Activated CD4-positive, alpha-beta T cell treated with anti-CD3 and anti-CD28 coated beads for 4 hours (primary cell): Measurements from ENCODE around the gene CNPY3.
"Not testable (repeated sequence)": the region's sequence is repeated elsewhere in the genome, so short reads cannot be mapped to it uniquely, and the experiment has no call there.

Source experiments
- DNase-seq, 2 donors: peaks; one replicate each; pipeline ENCODE4 v3.0.0-alpha.2; 2020

CNPY3 gene

GRCh38 chr6:42928986-42929820 lies at the start of gene CNPY3:
Gene CNPY3, plus strand, starts transcription at chr6:42929480. Its CDS starts 91 bp downstream, at chr6:42929571.
- DNase-seq, result peak; percentile 83 to 88

DNA sequence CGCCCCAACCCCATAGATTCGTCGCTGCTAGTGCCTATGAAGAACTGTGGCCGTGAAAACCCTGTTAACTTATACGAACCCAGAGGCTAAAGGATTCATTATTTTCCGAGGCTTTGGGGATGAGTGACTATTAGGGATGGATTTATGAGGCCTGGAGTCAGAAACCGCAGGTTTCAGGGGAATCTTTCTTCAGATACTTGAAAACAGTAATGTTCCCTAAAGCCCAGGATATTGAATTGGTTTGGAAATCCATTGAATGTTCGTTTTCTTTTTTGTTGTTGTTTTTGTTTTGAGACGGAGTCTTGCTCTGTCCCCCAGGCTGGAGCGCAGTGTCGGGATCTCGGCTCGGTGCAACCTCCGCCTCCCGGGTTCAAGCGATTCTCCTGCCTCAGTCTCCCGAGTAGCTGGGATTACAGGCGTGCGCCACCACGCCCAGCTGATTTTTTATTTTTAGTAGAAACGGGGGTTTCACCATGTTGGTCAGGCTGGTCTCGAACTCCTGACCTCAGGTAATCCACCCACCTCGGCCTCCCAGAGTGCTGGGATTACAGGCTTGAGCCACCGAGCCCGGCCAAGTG lies 49.0 kb upstream of the CNPY3 start:
- not testable (repeated sequence) for DNase-seq

GRCh38 chr6:42880871-42881270 lies 48.4 kb upstream of the CNPY3 start:
- DNase-seq, result not testable (repeated sequence)

DNA sequence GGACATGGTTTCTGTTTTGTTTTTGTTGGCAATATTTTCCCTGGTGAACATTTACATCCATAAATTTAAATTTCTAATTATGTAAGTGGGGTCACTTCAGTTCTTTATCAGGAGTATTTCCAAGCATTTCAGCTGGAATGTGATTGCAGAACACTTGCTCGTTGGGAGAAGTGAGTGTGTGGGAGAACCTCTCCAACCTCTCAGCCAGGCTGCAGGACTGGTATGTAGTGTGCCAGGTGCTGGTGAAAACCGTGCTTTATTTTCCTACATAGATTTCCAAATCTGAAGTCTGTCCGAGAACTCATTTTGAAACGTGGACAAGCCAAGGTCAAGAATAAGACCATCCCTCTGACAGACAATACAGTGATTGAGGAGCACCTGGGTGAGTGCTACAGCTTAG lies 43.6 kb upstream of the CNPY3 start:
- no peak for DNase-seq

GRCh38 chr6:42888201-42888600 lies 41.1 kb upstream of the CNPY3 start:
- not testable (repeated sequence) for DNase-seq

GRCh38 chr6:42889815-42890214 lies 39.5 kb upstream of the CNPY3 start:
- DNase-seq, result no peak

GRCh38 chr6:42890311-42891198 lies 38.7 kb upstream of the CNPY3 start:
- peak; percentile 89 to 90 for DNase-seq

- DNase-seq, result no peak
These were observed 38.0 kb upstream of the CNPY3 start for GRCh38 chr6:42891199-42891722.

DNA sequence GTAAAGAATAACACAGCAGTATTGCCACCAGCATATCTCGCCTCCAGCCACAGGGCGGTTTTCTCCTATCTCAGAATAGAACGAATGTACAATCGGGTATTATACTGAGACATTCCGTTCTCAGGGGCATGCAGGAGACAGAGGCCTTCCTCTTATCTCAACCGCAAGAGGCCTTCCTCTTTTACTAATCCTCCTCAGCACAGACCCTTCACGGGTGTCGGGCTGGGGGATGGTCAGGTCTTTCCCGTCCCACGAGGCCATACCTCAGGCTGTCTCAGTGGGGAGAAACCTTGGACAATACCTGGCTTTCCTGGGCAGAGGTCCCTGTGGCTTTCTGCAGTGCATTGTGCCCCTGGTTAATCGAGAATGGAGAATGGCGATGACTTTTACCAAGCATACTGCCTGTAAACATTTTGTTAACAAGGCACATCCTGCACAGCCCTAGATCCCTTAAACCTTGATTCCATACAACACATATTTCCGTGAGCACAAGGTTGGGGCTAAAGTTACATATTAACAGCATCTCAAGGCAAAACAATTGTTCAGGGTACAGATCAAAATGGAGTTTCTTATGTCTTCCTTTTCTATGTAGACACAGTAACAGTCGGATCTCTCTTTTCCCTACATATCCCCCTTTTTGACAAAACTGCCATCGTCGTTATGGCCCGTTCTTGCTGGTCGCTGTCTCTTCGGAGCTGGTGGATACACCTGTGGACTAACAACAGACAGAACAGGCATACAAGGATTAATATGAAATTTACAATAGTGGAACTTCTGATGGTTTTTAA lies 35.0 kb upstream of the CNPY3 start:
- DNase-seq, result not testable (repeated sequence)

DNA sequence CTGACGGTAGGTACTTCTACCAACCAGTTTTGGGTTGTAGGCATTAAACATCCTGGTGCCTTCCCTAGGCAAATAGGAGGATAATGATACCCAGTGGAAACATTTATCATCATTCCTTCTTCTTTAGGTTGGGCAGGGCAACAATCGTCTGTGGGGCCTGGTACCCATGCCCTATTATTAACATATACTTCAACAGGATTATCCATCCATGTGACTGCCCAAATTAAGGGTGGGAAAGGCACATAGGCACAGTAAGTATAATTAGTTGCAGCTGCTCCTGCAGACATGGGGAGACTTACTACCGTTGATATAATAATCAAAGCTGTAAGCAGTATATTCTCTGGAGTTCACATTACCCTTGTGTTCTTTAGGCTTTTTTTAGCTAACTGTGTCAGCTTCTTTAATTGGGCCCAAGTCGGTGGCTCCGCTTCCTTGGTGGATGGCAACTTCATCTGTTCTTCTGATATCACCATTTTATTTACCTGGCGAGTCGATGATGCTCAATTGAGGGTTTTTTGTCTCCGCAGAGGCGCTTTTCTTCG lies 33.0 kb upstream of the CNPY3 start:
- DNase-seq, result no peak

- DNase-seq, result peak; percentile 61 to 81
These were observed 30.4 kb upstream of the CNPY3 start for GRCh38 chr6:42898891-42899361.

DNA sequence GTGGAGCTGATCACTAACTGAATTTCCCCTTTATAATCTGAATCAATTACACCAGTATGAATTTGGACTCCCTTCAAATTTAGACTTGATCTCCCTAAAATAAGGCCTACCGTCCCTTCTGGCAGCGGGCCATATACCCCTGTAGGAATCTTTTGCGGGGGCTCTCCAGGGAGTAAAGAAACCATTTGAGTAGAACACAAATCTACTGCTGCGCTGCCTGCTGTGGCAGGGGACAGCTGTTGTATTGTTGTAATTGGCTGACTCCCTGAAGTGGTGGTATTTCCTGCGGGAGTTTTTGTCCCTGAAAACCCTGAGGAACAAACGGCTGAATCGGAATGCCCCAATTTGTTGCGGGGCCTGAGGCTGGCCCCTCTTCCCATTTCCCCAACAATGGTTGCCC lies 29.4 kb upstream of the CNPY3 start:
- no peak for DNase-seq

- DNase-seq, result peak; percentile 66 to 78
These were observed 27.7 kb upstream of the CNPY3 start for GRCh38 chr6:42901538-42901957.

GRCh38 chr6:42902429-42903263 lies 26.6 kb upstream of the CNPY3 start:
- DNase-seq, result not testable (repeated sequence)

GRCh38 chr6:42904467-42904866 lies 24.8 kb upstream of the CNPY3 start:
- no peak for DNase-seq

- DNase-seq, result no peak
These were observed 21.9 kb upstream of the CNPY3 start for GRCh38 chr6:42907336-42907735.

DNA sequence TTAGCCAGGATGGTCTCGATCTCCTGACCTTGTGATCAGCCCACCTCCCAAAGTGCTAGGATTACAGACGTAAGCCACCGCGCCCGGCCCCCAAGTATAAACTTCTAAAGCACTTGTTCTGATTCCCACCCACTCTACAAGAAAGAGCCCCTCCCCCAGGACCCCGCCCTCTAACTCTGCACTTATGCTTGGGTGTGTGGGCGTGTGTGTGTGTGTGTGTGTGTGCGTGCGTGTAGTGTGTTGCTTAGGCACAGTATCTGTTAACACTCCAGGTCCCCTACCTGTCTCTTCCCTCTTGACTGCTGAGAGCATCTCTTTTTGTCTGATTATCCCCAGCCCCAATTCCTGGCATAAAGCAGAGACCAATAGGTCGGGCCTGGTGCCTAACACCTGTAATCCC lies 19.4 kb upstream of the CNPY3 start:
- no peak for DNase-seq

DNA sequence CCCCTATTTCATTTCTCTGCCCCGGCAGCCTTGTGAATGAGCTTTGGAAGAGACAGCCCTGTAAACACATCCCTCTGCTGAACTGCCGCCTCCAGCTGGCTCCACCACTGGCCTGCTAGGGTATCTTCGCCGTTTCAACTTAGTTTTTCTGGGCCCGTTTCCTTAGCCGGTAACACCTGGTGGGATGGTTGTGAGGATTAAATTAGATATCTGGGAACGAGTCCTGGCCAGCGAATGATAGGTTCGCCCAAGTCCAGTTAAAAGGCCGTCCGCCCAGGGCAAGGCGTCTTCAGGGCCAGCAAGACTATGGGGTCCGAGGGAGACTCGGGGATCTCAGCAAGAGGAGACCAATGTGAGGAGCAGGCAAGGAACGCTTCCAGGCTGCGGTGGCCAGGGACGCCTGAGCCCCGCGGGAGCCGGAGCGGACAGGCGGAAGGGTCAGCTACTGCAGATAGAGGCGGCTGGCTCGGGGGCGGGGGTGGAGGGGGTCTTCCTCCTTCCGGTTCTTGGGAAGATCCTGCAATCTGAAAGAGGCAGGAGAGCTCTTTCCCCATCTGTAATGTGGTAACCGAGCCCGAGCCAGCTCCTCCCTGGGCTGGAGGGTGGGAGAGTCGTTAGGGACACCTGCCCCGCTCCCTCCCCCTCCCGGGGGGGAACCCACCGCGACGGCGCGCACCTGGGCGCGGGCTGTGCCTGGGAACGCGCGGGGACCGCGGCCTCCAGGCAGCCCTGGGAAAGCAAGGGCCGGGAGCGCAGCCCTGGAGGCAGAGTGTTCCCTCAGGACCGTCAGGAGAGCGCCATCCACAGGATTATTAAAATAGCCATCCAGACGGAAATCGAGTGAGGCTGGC lies 17.9 kb upstream of the CNPY3 start:
- no peak for DNase-seq

GRCh38 chr6:42914546-42914945 lies 14.7 kb upstream of the CNPY3 start:
- DNase-seq, result no peak

DNA sequence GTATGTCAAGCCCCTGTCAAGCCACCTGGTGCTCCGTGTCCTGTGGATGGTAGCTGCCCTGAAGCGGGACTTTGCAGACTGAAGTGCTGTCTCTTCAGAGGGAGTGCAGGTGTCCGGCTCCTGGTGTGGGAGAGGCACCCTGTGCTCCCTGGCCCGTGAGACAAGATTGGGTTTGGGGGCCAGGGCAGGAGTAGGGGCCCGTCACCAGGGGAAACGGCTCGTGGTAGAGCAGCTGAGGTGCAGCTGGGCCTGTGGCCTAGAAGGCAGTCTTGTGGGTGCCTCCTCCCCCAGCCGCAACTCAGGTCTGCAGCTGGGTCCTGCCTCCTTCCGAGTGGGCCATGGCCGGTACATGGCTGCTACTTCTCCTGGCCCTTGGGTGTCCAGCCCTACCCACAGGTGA lies 13.5 kb upstream of the CNPY3 start, which contains the start of gene PTCRA:
TSS of gene PTCRA (plus strand) at position 322 of the 400 bp plus-strand sequence. CDS start at position 339, 17 bp downstream.
- no peak for DNase-seq
